Nephron progenitor cell (in vitro differentiated cells): ENCODE measurements around the gene TRMT5.

Experiments used
- DNase-seq: peaks from one replicate; pipeline ENCODE4 v3.0.0; 2021
- H3K27ac Mint-ChIP-seq: 2 replicates; pipeline ENCODE4 v1.8.0; 2021; ENCODE audit warnings: mild to moderate bottlenecking, moderate library complexity, mixed read lengths
- H3K27me3 Mint-ChIP-seq: 2 replicates; pipeline ENCODE4 v1.8.0; 2021; ENCODE audit warnings: mild to moderate bottlenecking, low read depth, mixed read lengths; ENCODE audit not compliant: poor library complexity
- H3K36me3 Mint-ChIP-seq: 2 replicates; pipeline ENCODE4 v1.8.0; 2021; ENCODE audit warnings: low read depth, mixed read lengths
- H3K4me1 Mint-ChIP-seq: 2 replicates; pipeline ENCODE4 v1.8.0; 2021; ENCODE audit warnings: mixed read lengths
- H3K4me3 Mint-ChIP-seq: 2 replicates; pipeline ENCODE4 v1.8.0; 2021; ENCODE audit warnings: mild to moderate bottlenecking, moderate library complexity, mixed read lengths
- H3K9me3 Mint-ChIP-seq: 2 replicates; pipeline ENCODE4 v1.8.0; 2021; ENCODE audit warnings: mild to moderate bottlenecking, moderate library complexity, mixed read lengths
- CTCF ChIP-seq: fragments of 200-600 bp; sonication (generic); IDR thresholded peaks from 2 replicates; pipeline ENCODE4 v1.5.0; 2021; ENCODE audit warnings: antibody characterized with exemption

Gene TRMT5

GRCh38 chr14:60944204-60944603 is 36.7 kb downstream of the TRMT5 start:
- TF ChIP-seq CTCF = no peak
- peaks cover 14% of the 10 kb centered on the region for H3K9me3 Mint-ChIP-seq
- no peak overlapping the region for H3K27ac Mint-ChIP-seq
- H3K27me3 Mint-ChIP-seq = no peaks in the 10 kb centered on the region
- peaks cover 14% of the 10 kb centered on the region for H3K4me1 Mint-ChIP-seq
- H3K36me3 Mint-ChIP-seq = peaks cover 34% of the 10 kb centered on the region
- no peak overlapping the region for H3K4me3 Mint-ChIP-seq
- no peak for DNase-seq

- TF ChIP-seq CTCF = no peak
- no peak overlapping the region for H3K27ac Mint-ChIP-seq
Measured at GRCh38 chr14:60943637-60944032, 37.2 kb downstream of the TRMT5 start.

GRCh38 chr14:60935319-60935718 is 45.6 kb downstream of the TRMT5 start:
- no peak for TF ChIP-seq CTCF
- Mint-ChIP-seq H3K4me1 (peaks cover 34% of the 10 kb centered on the region), H3K27me3 (no peaks in the 10 kb centered on the region), H3K9me3 (peaks cover 46% of the 10 kb centered on the region), H3K36me3 (peaks cover 51% of the 10 kb centered on the region), H3K4me3 (no peak overlapping the region), H3K27ac (no peak overlapping the region)
- no peak for DNase-seq

More at GRCh38 chr14:60943637-60944032, 37.2 kb downstream of the TRMT5 start:
- peaks cover 20% of the 10 kb centered on the region for H3K9me3 Mint-ChIP-seq
- peaks cover 40% of the 10 kb centered on the region for H3K36me3 Mint-ChIP-seq
- no peak overlapping the region for H3K4me3 Mint-ChIP-seq
- DNase-seq = no peak
- peaks cover 14% of the 10 kb centered on the region for H3K4me1 Mint-ChIP-seq
- no peaks in the 10 kb centered on the region for H3K27me3 Mint-ChIP-seq

GRCh38 chr14:60933920-60934655 is 46.8 kb downstream of the TRMT5 start:
- Mint-ChIP-seq H3K4me3 (no peak overlapping the region), H3K4me1 (peaks cover 46% of the 10 kb centered on the region), H3K36me3 (peaks cover 39% of the 10 kb centered on the region), H3K27ac (peak overlapping the region; percentile 87), H3K27me3 (no peaks in the 10 kb centered on the region), H3K9me3 (peaks cover 34% of the 10 kb centered on the region)
- no peak for TF ChIP-seq CTCF
- DNase-seq = no peak

- no peak for DNase-seq
Measured at GRCh38 chr14:60931218-60931617, 49.7 kb downstream of the TRMT5 start.

More at GRCh38 chr14:60931218-60931617, 49.7 kb downstream of the TRMT5 start:
- no peak overlapping the region for H3K4me3 Mint-ChIP-seq
- peaks cover 38% of the 10 kb centered on the region for H3K36me3 Mint-ChIP-seq
- peaks cover 16% of the 10 kb centered on the region for H3K9me3 Mint-ChIP-seq
- H3K27me3 Mint-ChIP-seq = no peaks in the 10 kb centered on the region
- H3K4me1 Mint-ChIP-seq = peaks cover 47% of the 10 kb centered on the region
- TF ChIP-seq CTCF = no peak
- H3K27ac Mint-ChIP-seq = peak overlapping the region; percentile 85
